ENCODE data around the gene ARMC5.

ARMC5 gene

GRCh38 chr16:31472709-31473203, 13.5 kb downstream of the ARMC5 start:
- no peak for TF ChIP-seq CTCF (conservative IDR thresholded peaks at IDR 0.05)
- no peak overlapping the region for H3K27ac ChIP-seq

- TF ChIP-seq CTCF (conservative IDR thresholded peaks at IDR 0.05): no peak
- no peak overlapping the region for H3K27ac ChIP-seq
Observed at GRCh38 chr16:31473264-31473984, 14.1 kb downstream of the ARMC5 start.

GRCh38 chr16:31474173-31474714, 14.9 kb downstream of the ARMC5 start:
- no peak overlapping the region for H3K27ac ChIP-seq

GRCh38 chr16:31474773-31475738, 15.8 kb downstream of the ARMC5 start:
- no peak for TF ChIP-seq CTCF (conservative IDR thresholded peaks at IDR 0.05)
- H3K27ac ChIP-seq: no peak overlapping the region

More at GRCh38 chr16:31474173-31474714, 14.9 kb downstream of the ARMC5 start:
- no peak for TF ChIP-seq CTCF (conservative IDR thresholded peaks at IDR 0.05)

- no peak overlapping the region for H3K27ac ChIP-seq
- TF ChIP-seq CTCF (conservative IDR thresholded peaks at IDR 0.05): no peak
Observed at GRCh38 chr16:31475946-31476302, 16.6 kb downstream of the ARMC5 start.

GRCh38 chr16:31476303-31477219, 17.3 kb downstream of the ARMC5 start:
- no peak overlapping the region for H3K27ac ChIP-seq
- no peak for TF ChIP-seq CTCF (conservative IDR thresholded peaks at IDR 0.05)
